WI38 (cell line): ENCODE measurements around the gene WDFY4.

ENCODE experiments used
- H3K4me3 ChIP-seq: 2 replicates; pipeline ENCODE4 v1.5.1; 2011; ENCODE audit warnings: low read depth, mild to moderate bottlenecking, control low read depth, low read length
- CTCF ChIP-seq: IDR thresholded peaks from 2 replicates; pipeline ENCODE4 v1.5.1; 2012; ENCODE audit warnings: low read depth, mild to moderate bottlenecking, control low read depth, low read length

WDFY4 gene

GRCh38 chr10:48667960-48668590 lies 16.6 kb upstream of the WDFY4 start:
- TF ChIP-seq CTCF: no peak
- no peak overlapping the region for H3K4me3 ChIP-seq

- TF ChIP-seq CTCF: no peak
- H3K4me3 ChIP-seq: no peak overlapping the region
These were observed 13.4 kb upstream of the WDFY4 start for GRCh38 chr10:48670978-48671913.

- no peak for TF ChIP-seq CTCF
- H3K4me3 ChIP-seq: no peak overlapping the region
These were observed 12.6 kb upstream of the WDFY4 start for GRCh38 chr10:48671914-48672595.

- no peak for TF ChIP-seq CTCF
- H3K4me3 ChIP-seq: no peak overlapping the region
These were observed 11.9 kb upstream of the WDFY4 start for GRCh38 chr10:48672596-48673265.

- H3K4me3 ChIP-seq: no peak overlapping the region
- no peak for TF ChIP-seq CTCF
These were observed 7.0 kb upstream of the WDFY4 start for GRCh38 chr10:48677625-48678024.

- TF ChIP-seq CTCF: no peak
- no peak overlapping the region for H3K4me3 ChIP-seq
These were observed 6.6 kb upstream of the WDFY4 start for GRCh38 chr10:48678041-48678440.
